HCT116 (cell line): Measurements from ENCODE around the gene NARS2. TPM values are rescaled to one million over a fixed set of nuclear protein-coding genes. Genes with fewer than 3 reads are reported as not detected.

ENCODE experiments used
- ATAC-seq: fragments of 200-7000 bp; cut with Tn5 transposase; 2 replicates; pipeline ENCODE4 v1.9.1; 2020; ENCODE audit warnings: mild to moderate bottlenecking, moderate library complexity
- BruUV-seq: library from RNA; stranded (reverse); fragments of 400-500 nt; replicated peaks from 2 replicates; lab custom pipeline; 2021; lab: Mats Ljungman, UMichigan
- CTCF ChIA-PET: fragments of 300-600 bp; sonication (Branson Sonifier 250); formaldehyde crosslinking; loops from one replicate; lab custom pipeline; 2021; ENCODE audit warnings: antibody characterized with exemption; lab: Charles Lee
- POLR2A ChIA-PET: fragments of 300-600, 350-600 bp; sonication (Branson Sonifier 250); formaldehyde crosslinking; loops from one replicate; lab custom pipeline; 2021; ENCODE audit warnings: antibody characterized with exemption; lab: Charles Lee
- RAD21 ChIA-PET, 2 experiments: fragments of 300-600 bp; sonication (Branson Sonifier 250); formaldehyde crosslinking; loops; one replicate each; lab custom pipeline; 2023; ENCODE audit warnings: low total read pairs in 2 of 2; ENCODE audit not compliant: uncharacterized antibody in 2 of 2, unreplicated experiment in 2 of 2, low non-redundant PET in 1 of 2; lab: Charles Lee
- DNase-seq: peaks from one replicate; pipeline ENCODE4 v3.0.0-alpha.2; 2010; ENCODE audit warnings: low read depth, low spot score
- H2AFZ ChIP-seq: fragments of 200-600 bp; shearing (Covaris generic), sonication (generic); 2 replicates; pipeline ENCODE4 v1.6.1; 2017; ENCODE audit warnings: low read depth, mixed run types, mixed read lengths, antibody characterized with exemption, low read length; ENCODE audit not compliant: poor library complexity, severe bottlenecking
- H3K27ac ChIP-seq: 2 replicates; pipeline ENCODE4 v1.5.1; 2012; ENCODE audit warnings: low read depth, low read length
- H3K27me3 ChIP-seq: fragments of 200-600 bp; sonication (generic); 2 replicates; pipeline ENCODE4 v1.6.1; 2016; ENCODE audit warnings: mixed run types, low read length, mixed read lengths; ENCODE audit not compliant: insufficient read depth
- H3K36me3 ChIP-seq, 2 experiments: fragments of 200-500 bp in 1 of 2; fragments of 200-600 bp in 1 of 2; sonication (Bioruptor generic) in 1 of 2; sonication (generic) in 1 of 2; 2 replicates each; pipeline versions ENCODE4 v1.5.1 to v1.6.1; 2014 to 2016; ENCODE audit warnings: low read length in 2 of 2, inconsistent platforms in 1 of 2, mixed read lengths in 1 of 2, mixed run types in 1 of 2; ENCODE audit not compliant: insufficient read depth in 2 of 2, control insufficient read depth in 1 of 2
- H3K4me1 ChIP-seq, 2 experiments: fragments of 200-600 bp in 1 of 2; sonication (generic) in 1 of 2; 2 replicates each; pipeline versions ENCODE4 v1.5.1 to v1.6.1; 2012 to 2017; ENCODE audit warnings: low read length in 2 of 2, inconsistent platforms in 1 of 2, mild to moderate bottlenecking in 1 of 2, mixed read lengths in 1 of 2, mixed run types in 1 of 2, moderate library complexity in 1 of 2; ENCODE audit not compliant: insufficient read depth in 2 of 2, control insufficient read depth in 1 of 2
- H3K4me2 ChIP-seq: fragments of 200-600 bp; sonication (generic); 2 replicates; pipeline ENCODE4 v1.6.1; 2017; ENCODE audit warnings: mixed run types, low read length, mixed read lengths
- H3K4me3 ChIP-seq, 2 experiments: fragments of 200-600 bp in 1 of 2; sonication (generic) in 1 of 2; replicated peaks in 1 of 2; 2 replicates each; pipeline ENCODE4 v1.5.1; 2011 to 2016; ENCODE audit warnings: low read length in 2 of 2, control low read depth in 1 of 2, low read depth in 1 of 2, mild to moderate bottlenecking in 1 of 2, mixed read lengths in 1 of 2, mixed run types in 1 of 2
- H3K79me2 ChIP-seq: fragments of 200-600 bp; sonication (generic); 2 replicates; pipeline ENCODE4 v1.6.1; 2017; ENCODE audit warnings: mild to moderate bottlenecking, mixed run types, low read length, moderate library complexity, mixed read lengths; ENCODE audit not compliant: insufficient read depth
- H3K9ac ChIP-seq: fragments of 200-600 bp; sonication (generic); 2 replicates; pipeline ENCODE4 v1.6.1; 2016; ENCODE audit warnings: low read length, mixed read lengths
- H3K9me2 ChIP-seq: fragments of 200-600 bp; sonication (generic), shearing (Covaris generic); 2 replicates; pipeline ENCODE4 v1.6.1; 2017; ENCODE audit warnings: mixed run types, mild to moderate bottlenecking, moderate library complexity; ENCODE audit not compliant: insufficient read depth
- H3K9me3 ChIP-seq, 2 experiments: fragments of 200-500 bp in 1 of 2; fragments of 200-600 bp in 1 of 2; sonication (Bioruptor generic) in 1 of 2; sonication (generic) in 1 of 2; 2 replicates each; pipeline ENCODE4 v1.6.1; 2014 to 2017; ENCODE audit warnings: low read length in 2 of 2, mixed read lengths in 2 of 2, inconsistent platforms in 1 of 2, low read depth in 1 of 2, mild to moderate bottlenecking in 1 of 2, mixed run types in 1 of 2, moderate library complexity in 1 of 2; ENCODE audit not compliant: control insufficient read depth in 1 of 2, insufficient read depth in 1 of 2
- H4K20me1 ChIP-seq: fragments of 200-600 bp; sonication (generic), shearing (Covaris generic); 2 replicates; pipeline ENCODE4 v1.6.1; 2017; ENCODE audit warnings: mixed run types, mild to moderate bottlenecking, moderate library complexity; ENCODE audit not compliant: insufficient read depth
- ATF3 ChIP-seq: IDR thresholded peaks from 2 replicates; pipeline ENCODE4 v1.6.1; 2012
- CBX3 ChIP-seq: IDR thresholded peaks from 2 replicates; pipeline ENCODE4 v1.6.1; 2012; ENCODE audit warnings: low read depth
- CEBPB ChIP-seq: IDR thresholded peaks from 2 replicates; pipeline ENCODE4 v1.6.1; 2012; ENCODE audit warnings: low read depth
- EGR1 ChIP-seq: IDR thresholded peaks from 2 replicates; pipeline ENCODE4 v1.6.1; 2012; ENCODE audit warnings: low read depth
- ELF1 ChIP-seq: IDR thresholded peaks from 2 replicates; pipeline ENCODE4 v1.6.1; 2012; ENCODE audit warnings: low read depth, borderline replicate concordance
- EZH2 ChIP-seq: fragments of 200-600 bp; sonication (generic); IDR thresholded peaks from 2 replicates; pipeline ENCODE4 v1.6.1; 2017; ENCODE audit warnings: antibody characterized with exemption, mixed run types
- FOSL1 ChIP-seq: IDR thresholded peaks from 2 replicates; pipeline ENCODE4 v1.6.1; 2012; ENCODE audit warnings: low read depth
- JUND ChIP-seq: IDR thresholded peaks from 2 replicates; pipeline ENCODE4 v1.6.1; 2012
- RAD21 ChIP-seq: IDR thresholded peaks from 2 replicates; pipeline ENCODE4 v1.6.1; 2012; ENCODE audit warnings: low read depth, mild to moderate bottlenecking
- TCF7L2 ChIP-seq: IDR thresholded peaks from 2 replicates; pipeline ENCODE4 v1.7.0; 2011; ENCODE audit warnings: borderline replicate concordance, inconsistent platforms; ENCODE audit not compliant: insufficient read depth, insufficient read length; ENCODE audit errors: extremely low read depth
- YY1 ChIP-seq: IDR thresholded peaks from 2 replicates; pipeline ENCODE4 v1.6.1; 2011; ENCODE audit warnings: low read length, low read depth, moderate library complexity, mild to moderate bottlenecking; ENCODE audit not compliant: insufficient replicate concordance; ENCODE audit errors: extremely low read depth
- ZFX ChIP-seq: fragments of 450-650 bp; IDR thresholded peaks from 2 replicates; pipeline ENCODE4 v1.6.1; 2017
- ZNF274 ChIP-seq: fragments of 200-500 bp; sonication (Bioruptor generic); IDR thresholded peaks from 2 replicates; pipeline ENCODE4 v1.6.1; 2014; ENCODE audit warnings: mild to moderate bottlenecking, low read depth, low read length, inconsistent platforms
- intact Hi-C: fragments of 100-400 bp; cut with micrococcal nuclease; formaldehyde crosslinking; loops from 2 replicates; pipeline ENCODE4 v1.10.0; 2022
- total RNA-seq: library from RNA; stranded (reverse); gene quantifications from one replicate; pipeline ENCODE4 v1.2.1, GENCODE V29; 2021; ENCODE audit not compliant: unreplicated experiment
- TF ChIP-seq, protein P1 (sequence below): IDR thresholded peaks from 2 replicates; pipeline ENCODE4 v1.6.1; 2011; ENCODE audit warnings: mild to moderate bottlenecking, low read length, moderate library complexity; ENCODE audit not compliant: insufficient replicate concordance; ENCODE audit errors: extremely low read depth

Gene NARS2
- total RNA-seq, 1 experiment from 2014 or later = 26.0 TPM

GRCh38 chr11:78525720-78526119, 48.9 kb downstream of the NARS2 start:
- TF ChIP-seq ATF3 = no peak
- BruUV-seq = no TSS peak
- no peak overlapping the region for H3K27ac ChIP-seq
- no peaks in the 10 kb centered on the region for H3K36me3 ChIP-seq
- no peak for ATAC-seq
- H3K27me3 ChIP-seq = no peaks in the 10 kb centered on the region
- no peaks in the 10 kb centered on the region for H3K4me1 ChIP-seq
- H3K4me2 ChIP-seq = no peak overlapping the region
- DNase-seq = no peak
- H3K9me3 ChIP-seq = no peaks in the 10 kb centered on the region
- intact Hi-C loops = no loop called here
- RAD21 ChIA-PET = no interaction called here
- H3K9ac ChIP-seq = no peak overlapping the region
- no peaks in the 10 kb centered on the region for H4K20me1 ChIP-seq
- H2AFZ ChIP-seq = no peak overlapping the region
- no peak overlapping the region for H3K4me3 ChIP-seq
- CTCF ChIA-PET = no interaction called here
- POLR2A ChIA-PET = no interaction called here
- H3K9me2 ChIP-seq = no peaks in the 10 kb centered on the region
- peaks cover 5% of the 10 kb centered on the region; the same call in 1 of the 2 replicates for H3K79me2 ChIP-seq

DNA sequence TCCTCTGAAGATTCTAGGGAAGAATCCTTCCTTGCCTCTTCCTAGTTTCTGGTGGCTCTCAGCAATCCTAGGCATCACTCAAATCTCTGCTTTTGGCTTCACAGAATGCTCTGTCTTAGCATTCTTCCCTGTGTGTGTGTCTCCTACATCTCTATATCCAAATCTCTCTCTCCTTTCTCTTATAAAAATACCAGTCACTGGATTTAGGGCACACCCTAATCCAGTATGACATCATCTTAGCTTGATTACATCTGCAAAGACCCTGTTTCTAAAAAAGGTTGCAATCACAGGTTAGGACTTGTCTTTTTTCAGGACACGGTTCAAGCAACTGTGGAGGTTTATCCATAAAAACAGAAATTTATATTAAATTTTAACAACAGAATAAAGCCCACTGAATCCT, 54.4 kb downstream of the NARS2 start:
- Histone ChIP-seq H3K4me2 (no peak overlapping the region), H3K9ac (no peak overlapping the region), H2AFZ (no peak overlapping the region), H3K79me2 (peaks cover 5% of the 10 kb centered on the region; the same call in 1 of the 2 replicates), H3K4me1 (no peaks in the 10 kb centered on the region), H3K27me3 (no peaks in the 10 kb centered on the region), H3K27ac (no peak overlapping the region), H3K9me3 (no peaks in the 10 kb centered on the region), H3K36me3 (no peaks in the 10 kb centered on the region), H3K9me2 (no peaks in the 10 kb centered on the region), H4K20me1 (no peaks in the 10 kb centered on the region; the same call in 1 of the 2 replicates), H3K4me3 (no peak overlapping the region)
- ChIA-PET CTCF (no interaction called here), POLR2A (no interaction called here), RAD21 (no interaction called here)
- BruUV-seq = no TSS peak
- DNase-seq (no peak), ATAC-seq (no peak)
- intact Hi-C loops = no loop called here
- TF ChIP-seq EGR1 = no peak
- TF ChIP-seq ZNF274 = no peak
- no peak for TF ChIP-seq YY1
- no peak for TF ChIP-seq ZFX
- TF ChIP-seq ATF3 = no peak
- no peak for TF ChIP-seq RAD21
- TF ChIP-seq CBX3 = no peak
- TF ChIP-seq JUND = no peak
- TF ChIP-seq FOSL1 = no peak
- TF ChIP-seq, protein P1, sequence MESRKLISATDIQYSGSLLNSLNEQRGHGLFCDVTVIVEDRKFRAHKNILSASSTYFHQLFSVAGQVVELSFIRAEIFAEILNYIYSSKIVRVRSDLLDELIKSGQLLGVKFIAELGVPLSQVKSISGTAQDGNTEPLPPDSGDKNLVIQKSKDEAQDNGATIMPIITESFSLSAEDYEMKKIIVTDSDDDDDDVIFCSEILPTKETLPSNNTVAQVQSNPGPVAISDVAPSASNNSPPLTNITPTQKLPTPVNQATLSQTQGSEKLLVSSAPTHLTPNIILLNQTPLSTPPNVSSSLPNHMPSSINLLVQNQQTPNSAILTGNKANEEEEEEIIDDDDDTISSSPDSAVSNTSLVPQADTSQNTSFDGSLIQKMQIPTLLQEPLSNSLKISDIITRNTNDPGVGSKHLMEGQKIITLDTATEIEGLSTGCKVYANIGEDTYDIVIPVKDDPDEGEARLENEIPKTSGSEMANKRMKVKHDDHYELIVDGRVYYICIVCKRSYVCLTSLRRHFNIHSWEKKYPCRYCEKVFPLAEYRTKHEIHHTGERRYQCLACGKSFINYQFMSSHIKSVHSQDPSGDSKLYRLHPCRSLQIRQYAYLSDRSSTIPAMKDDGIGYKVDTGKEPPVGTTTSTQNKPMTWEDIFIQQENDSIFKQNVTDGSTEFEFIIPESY = no peak
- no peak for TF ChIP-seq EZH2
- TF ChIP-seq CEBPB = no peak
- TF ChIP-seq ELF1 = no peak
- no peak for TF ChIP-seq TCF7L2
